ENCODE results near the gene GIPC2.

Gene GIPC2

DNA sequence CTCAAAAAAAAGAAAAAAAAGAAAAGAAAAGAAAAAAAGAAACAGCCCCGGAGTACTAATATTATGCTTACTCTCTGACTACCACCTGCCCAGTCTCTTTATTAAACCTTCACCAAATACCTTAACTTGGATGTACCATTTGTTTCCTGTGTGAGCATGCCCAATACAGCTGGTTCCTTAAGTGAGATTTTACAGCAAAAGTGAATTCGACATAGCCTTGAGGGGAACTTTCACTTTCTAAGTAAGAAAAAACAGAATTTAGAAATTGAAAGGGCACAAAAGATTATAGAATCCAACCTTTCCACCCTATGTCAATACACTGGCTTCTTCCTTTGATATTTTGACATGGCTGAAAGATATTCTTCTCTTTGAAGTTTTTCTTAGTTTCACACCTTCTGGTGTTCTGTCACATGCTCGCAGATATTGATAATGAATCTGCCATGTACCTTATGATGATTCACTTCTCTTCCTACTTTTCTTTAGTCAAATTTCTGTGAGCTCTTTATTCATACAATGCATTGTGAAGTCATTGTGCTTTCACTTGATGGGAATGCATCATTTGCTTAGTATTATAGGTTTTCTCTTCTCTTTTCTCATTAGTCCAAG is 5.2 kb upstream of the GIPC2 start:
- TF ChIP-seq, protein P1, sequence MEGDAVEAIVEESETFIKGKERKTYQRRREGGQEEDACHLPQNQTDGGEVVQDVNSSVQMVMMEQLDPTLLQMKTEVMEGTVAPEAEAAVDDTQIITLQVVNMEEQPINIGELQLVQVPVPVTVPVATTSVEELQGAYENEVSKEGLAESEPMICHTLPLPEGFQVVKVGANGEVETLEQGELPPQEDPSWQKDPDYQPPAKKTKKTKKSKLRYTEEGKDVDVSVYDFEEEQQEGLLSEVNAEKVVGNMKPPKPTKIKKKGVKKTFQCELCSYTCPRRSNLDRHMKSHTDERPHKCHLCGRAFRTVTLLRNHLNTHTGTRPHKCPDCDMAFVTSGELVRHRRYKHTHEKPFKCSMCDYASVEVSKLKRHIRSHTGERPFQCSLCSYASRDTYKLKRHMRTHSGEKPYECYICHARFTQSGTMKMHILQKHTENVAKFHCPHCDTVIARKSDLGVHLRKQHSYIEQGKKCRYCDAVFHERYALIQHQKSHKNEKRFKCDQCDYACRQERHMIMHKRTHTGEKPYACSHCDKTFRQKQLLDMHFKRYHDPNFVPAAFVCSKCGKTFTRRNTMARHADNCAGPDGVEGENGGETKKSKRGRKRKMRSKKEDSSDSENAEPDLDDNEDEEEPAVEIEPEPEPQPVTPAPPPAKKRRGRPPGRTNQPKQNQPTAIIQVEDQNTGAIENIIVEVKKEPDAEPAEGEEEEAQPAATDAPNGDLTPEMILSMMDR (IDR thresholded peaks at IDR 0.05): no peak

DNA sequence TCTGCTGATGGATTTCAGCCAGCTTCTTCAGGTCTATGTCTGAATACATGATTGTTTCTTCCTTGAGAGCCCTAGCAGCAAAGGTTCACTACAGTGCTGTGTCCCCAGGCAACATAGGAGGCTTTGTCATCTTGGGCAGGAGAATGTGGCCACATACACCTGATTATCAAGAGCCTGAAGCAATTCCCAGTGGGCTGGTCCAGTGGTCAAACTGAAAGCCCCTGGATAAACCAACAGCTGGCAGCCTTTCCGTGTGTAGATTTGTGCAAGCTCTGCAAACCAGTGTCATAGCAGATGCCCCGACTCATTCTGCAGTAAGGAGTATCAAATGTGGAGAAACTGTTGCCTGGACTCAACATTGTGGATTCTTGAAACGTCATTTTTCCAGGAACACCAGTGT is 2.3 kb upstream of the GIPC2 start:
- TF ChIP-seq, protein P1 (IDR thresholded peaks at IDR 0.05): no peak

DNA sequence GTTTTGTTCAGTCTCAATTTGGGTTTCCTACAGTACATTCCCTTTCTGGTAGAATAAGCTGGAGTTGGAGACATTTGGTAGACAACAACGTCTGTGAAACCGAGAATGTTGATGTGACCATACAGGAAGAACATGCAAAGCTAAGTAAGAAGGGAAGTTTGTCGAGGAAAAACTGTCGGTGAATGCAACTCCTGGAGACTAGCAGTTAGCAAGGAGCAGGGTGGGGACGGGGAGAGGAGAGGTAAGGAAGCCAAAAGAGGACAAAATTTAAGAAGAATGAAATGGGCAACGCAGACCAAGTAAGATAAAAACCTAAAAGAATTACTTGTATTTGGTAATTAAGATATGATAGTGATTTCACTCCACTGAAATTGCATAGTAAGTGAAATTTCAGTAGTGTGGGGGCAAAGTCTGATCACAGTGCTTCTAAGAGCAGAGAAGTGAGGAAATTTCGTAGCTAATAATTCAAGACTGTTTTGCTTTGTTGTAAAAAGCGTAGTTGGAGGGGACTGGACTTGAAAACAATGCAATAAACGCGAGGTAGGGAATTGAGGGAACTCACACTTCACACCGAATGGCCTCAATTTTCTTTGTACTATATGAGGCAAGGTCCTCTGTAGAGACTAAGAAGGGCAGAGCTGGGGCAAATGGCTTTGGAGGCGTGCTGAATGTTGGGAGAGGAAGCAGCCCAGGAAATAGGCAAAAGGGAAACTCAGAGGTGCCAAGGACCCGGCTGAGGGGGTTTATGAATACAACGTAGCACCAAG is 787 bp upstream of the GIPC2 start:
- TF ChIP-seq, protein P1 (IDR thresholded peaks at IDR 0.05): no peak

DNA sequence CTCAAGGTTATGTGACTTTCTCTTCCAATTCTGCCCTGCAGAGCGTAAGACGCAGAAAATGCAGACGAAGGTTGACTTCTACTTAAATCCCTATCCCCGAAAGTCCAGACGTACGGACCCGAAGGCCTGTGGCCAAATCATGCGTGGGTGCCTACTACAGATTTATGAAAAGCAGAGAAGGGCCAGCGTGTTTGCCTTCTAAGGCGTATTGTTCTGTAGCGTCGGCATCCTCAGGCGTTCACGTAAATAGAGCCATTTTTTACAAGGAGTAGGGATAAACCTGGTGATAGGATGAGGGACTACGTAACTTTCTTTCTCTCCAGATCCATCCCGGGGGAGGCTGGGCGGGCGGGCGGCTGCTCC is 222 bp upstream of the GIPC2 start:
- TF ChIP-seq, protein P1 (IDR thresholded peaks at IDR 0.05): no peak

DNA sequence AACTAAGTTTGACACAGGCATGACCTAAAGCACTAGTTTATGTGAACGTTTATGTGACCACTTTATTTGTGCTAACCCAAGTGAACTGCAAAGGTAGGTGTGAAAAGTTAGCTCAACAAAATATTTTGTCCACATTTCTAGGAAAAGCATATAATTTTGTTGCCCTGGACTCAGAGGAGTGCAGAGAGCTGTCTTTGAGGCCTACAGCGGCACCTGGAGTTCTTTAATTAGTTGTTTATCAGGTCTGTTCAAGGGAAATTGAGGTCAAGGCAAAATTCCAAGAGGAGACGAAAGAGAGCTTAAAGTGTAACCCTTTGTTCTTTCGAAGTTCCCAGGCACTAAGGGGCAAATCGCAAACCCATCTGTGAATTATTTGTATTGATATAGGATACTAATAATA is 1.3 kb downstream of the GIPC2 start:
- TF ChIP-seq, protein P1 (IDR thresholded peaks at IDR 0.05): no peak

DNA sequence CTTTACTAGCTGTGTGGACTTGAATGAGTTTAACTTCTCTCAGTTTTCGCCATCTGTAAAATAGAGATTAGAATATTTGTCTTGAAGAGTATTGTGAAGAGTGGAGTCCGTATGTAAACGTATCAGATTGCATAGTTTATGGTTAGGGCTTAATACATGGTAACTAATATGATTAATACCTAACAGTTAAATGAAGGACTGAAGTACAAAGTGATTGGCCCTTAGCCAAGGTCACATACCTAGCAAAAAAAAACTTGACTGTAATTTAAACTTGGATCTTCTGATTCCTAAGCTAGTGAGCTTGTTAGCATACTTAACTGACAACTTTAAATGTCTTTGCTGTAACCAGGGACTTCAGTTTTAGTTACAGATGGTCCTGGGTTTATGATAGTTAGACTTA is 1.9 kb downstream of the GIPC2 start:
- TF ChIP-seq, protein P1 (IDR thresholded peaks at IDR 0.05): no peak

DNA sequence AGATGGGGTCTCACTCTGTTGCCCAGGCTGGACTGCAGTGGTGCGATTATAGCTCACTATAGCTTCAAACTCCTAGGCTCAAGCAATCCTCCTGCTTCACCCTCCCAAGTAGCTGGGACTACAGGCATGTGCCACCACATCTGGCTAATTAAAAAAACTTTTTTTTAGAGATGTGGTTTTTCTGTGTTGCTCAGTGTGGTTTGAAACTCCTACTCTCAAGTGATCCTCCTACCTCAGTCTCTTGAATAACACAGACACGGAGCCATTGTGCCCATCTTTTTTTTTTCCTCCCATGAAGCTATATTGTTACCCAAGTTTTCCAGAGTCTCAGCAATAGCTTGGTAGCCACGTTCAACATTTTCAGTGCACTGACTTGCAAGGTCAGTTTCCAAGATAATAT is 2.7 kb downstream of the GIPC2 start:
- TF ChIP-seq, protein P1 (IDR thresholded peaks at IDR 0.05): no peak

Data from LNCAP (cell line).